ENCODE results near the gene POLG2.
"Not testable (repeated sequence)": the region's sequence is repeated elsewhere in the genome, so short reads cannot be mapped to it uniquely, and the experiment has no call there.

Gene POLG2

GRCh38 chr17:64505340-64506200 is 8.7 kb upstream of the POLG2 start:
- DNase-seq (ENCODE audit: low spot score) = no peak

GRCh38 chr17:64504769-64505339 is 8.0 kb upstream of the POLG2 start:
- DNase-seq (ENCODE audit: low spot score) = no peak

- DNase-seq (ENCODE audit: low spot score) = no peak
Measured at GRCh38 chr17:64503821-64504768, 7.2 kb upstream of the POLG2 start.

GRCh38 chr17:64503341-64503740 is 6.5 kb upstream of the POLG2 start:
- no peak for DNase-seq (ENCODE audit: low spot score)

- no peak for DNase-seq (ENCODE audit: low spot score)
Measured at GRCh38 chr17:64502809-64503208, 6.0 kb upstream of the POLG2 start.

GRCh38 chr17:64502021-64502420 is 5.2 kb upstream of the POLG2 start:
- DNase-seq (ENCODE audit: low spot score) = no peak

GRCh38 chr17:64500862-64501765 is 4.3 kb upstream of the POLG2 start:
- DNase-seq (ENCODE audit: low spot score) = no peak

GRCh38 chr17:64500487-64500859 is 3.6 kb upstream of the POLG2 start:
- DNase-seq (ENCODE audit: low spot score) = no peak

- no peak for DNase-seq (ENCODE audit: low spot score)
Measured at GRCh38 chr17:64499805-64500486, 3.1 kb upstream of the POLG2 start.

GRCh38 chr17:64498308-64499203 is 1.7 kb upstream of the POLG2 start:
- no peak for DNase-seq (ENCODE audit: low spot score)

GRCh38 chr17:64497565-64498035 is 746 bp upstream of the POLG2 start:
- no peak for DNase-seq (ENCODE audit: low spot score)

- DNase-seq (ENCODE audit: low spot score) = no peak
Measured at GRCh38 chr17:64496348-64496785, 487 bp downstream of the POLG2 start.

GRCh38 chr17:64495300-64495699 is 1.6 kb downstream of the POLG2 start:
- not testable (repeated sequence) for DNase-seq (ENCODE audit: low spot score)

- no peak for DNase-seq (ENCODE audit: low spot score)
Measured at GRCh38 chr17:64494121-64494520, 2.7 kb downstream of the POLG2 start.

GRCh38 chr17:64492481-64493109 is 4.3 kb downstream of the POLG2 start:
- DNase-seq (ENCODE audit: low spot score) = no peak

GRCh38 chr17:64491994-64492393 is 4.9 kb downstream of the POLG2 start:
- DNase-seq (ENCODE audit: low spot score) = no peak

GRCh38 chr17:64491034-64491860 is 5.6 kb downstream of the POLG2 start:
- peak; percentile 56 for DNase-seq (ENCODE audit: low spot score)

- no peak for DNase-seq (ENCODE audit: low spot score)
Measured at GRCh38 chr17:64488301-64488700, 8.6 kb downstream of the POLG2 start.

All from kidney capillary endothelial cell (primary cell).